Stimulated activated CD4-positive, alpha-beta T cell treated with anti-CD3 and anti-CD28 coated beads, Interleukin-1b, Interleukin-23, amount 100 ng/mL, for 48 hours (primary cell): ENCODE measurements around the gene PIGBOS1.
A peak's percentile ranks its signal among the peaks of the same experiment; 100 is the strongest.
"Not testable (repeated sequence)": the region's sequence is repeated elsewhere in the genome, so short reads cannot be mapped to it uniquely, and the experiment has no call there.

Experiments used
- DNase-seq: peaks from one replicate; pipeline ENCODE4 v3.0.0-alpha.2; 2020

PIGBOS1 gene

DNA sequence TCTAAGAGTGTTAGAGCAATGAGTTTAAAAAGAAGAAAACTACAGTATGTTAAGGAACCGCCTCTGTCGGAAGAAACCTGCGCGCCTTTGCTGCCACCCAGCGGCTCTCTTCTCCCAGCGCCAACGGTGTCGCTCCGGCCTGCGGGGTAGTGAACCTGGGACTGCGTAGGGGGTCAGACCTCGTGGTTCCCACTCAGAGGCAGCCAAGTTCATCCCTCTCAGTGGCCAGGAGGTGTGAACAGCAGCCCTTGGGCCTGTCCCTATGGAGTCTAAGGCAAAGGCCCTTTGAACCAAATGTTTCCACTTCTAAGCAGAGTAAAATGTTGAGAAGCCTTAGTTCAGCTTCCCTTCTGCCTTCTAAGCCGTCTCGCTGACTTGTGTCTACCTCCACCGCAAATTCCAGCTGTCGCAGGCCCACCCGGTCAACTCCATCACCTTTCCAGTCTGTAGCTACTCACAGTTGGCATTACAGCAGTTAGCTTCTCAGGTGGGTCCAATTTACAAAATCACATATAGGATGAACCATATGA is 28.3 kb downstream of the PIGBOS1 start:
- DNase-seq, result peak; percentile 86

GRCh38 chr15:55289746-55290527 is 29.0 kb downstream of the PIGBOS1 start, which contains the start of gene RAB27A:
TSS of gene RAB27A (minus strand) at chr15:55289813. CDS start at chr15:55234934, 54,879 bp downstream.
- DNase-seq, result peak; percentile 84

DNA sequence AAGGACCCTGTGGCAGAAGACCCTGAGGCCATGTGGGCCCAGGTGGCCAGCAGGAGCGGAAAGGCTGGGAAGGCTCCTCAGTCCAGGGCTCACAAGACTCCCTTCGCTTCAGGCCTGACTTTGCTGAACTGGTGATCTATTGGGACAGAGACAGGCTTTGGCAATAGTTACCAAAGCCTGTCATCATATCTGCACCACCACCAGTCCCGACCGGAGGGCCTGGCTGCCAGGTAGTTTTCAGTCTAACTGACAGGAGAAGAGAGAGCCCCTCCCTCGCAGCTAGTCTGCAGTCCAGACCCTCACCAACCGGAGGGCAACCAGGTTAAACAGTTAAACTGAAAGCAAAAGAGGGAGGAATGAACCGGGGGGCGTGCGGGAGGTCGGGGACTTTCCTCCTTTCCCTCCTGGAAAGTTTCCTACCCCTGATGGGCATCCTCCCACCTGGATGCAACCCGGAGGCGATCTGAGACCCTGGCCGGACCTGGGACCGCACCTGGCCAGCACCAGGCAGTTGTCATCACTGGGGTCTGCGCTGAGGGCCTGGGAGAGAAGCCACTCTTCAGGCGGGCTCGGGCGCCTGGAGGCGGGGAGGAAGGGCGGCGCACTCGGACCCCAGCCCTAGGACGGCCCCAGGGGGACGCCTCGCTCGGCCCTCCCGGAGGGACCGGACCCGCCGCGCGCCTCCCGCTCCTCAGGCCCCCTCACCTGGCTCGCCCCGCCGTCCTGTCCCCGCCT is 29.7 kb downstream of the PIGBOS1 start:
- DNase-seq, result peak; percentile 56

- no peak for DNase-seq
Observed at GRCh38 chr15:55288006-55288717, 30.8 kb downstream of the PIGBOS1 start.

- not testable (repeated sequence) for DNase-seq
Observed at GRCh38 chr15:55286442-55287189, 32.3 kb downstream of the PIGBOS1 start.

DNA sequence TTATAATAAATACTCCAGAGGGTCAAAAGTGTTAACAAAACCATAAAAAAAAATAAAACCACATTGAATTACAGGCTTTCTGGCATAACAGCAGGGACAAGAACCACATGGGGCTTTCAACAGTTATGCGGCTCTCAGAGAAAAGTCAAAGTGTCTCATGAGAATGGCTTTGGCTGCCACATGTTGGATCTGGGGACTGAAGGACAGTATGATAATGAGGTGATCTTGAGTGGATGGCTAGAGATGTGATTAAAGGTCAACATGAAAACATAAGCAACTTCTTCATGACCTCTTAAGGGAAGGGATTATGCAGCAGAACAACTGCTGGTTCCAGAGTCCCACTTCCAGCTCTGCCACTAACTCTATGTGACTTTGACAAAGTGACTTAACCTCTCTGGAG is 34.5 kb downstream of the PIGBOS1 start:
- no peak for DNase-seq

GRCh38 chr15:55283379-55284147 is 35.4 kb downstream of the PIGBOS1 start:
- DNase-seq, result no peak

GRCh38 chr15:55282284-55282833 is 36.6 kb downstream of the PIGBOS1 start:
- no peak for DNase-seq

- no peak for DNase-seq
Observed at GRCh38 chr15:55281517-55282228, 37.2 kb downstream of the PIGBOS1 start.

DNA sequence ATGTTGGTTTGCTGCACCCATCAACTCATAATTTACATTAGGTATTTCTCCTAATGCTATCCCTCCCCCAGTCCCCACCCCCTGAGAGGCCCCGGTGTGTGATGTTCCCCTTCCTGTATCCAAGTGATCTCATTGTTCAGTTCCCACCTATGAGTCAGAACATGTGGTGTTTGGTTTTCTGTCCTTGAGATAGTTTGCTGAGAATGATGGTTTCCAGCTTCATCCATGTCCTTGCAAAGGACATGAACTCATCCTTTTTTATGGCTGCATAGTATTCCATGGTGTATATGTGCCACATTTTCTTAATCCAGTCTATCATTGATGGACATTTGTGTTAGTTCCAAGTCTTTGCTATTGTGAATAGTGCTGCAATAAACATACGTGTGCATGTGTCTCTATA is 38.3 kb downstream of the PIGBOS1 start:
- peak; percentile 48 for DNase-seq

GRCh38 chr15:55279746-55280351 is 39.1 kb downstream of the PIGBOS1 start:
- DNase-seq, result peak; percentile 71

DNA sequence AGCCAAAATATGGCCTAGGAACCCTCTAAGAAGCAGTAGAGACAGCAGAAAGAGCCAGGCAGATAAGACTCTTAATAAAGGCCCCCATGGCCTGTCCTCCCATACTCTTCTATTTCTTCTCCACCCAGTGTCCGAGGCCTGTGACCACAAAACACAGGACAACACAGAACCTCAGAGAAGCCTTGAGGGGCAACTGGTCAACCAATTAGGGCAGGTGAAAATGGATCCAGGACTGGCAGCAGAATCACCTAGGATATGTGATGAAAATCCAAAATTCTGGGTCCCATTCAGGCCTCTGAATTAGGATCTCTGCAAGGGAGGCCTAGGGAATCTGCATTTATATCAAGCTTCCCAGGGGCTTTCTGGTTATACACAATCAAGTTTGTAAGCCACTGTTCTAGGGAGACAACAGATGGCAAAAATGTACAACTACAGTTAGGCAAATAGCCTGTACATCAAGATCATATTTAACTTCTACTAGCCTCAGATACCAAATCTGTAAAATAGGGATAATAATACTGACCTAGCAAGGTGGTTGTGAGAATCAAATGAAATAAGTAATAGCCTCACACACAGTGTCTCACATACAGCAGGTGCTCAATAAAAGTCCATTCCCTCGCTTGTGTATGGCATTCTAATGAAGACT is 39.7 kb downstream of the PIGBOS1 start:
- DNase-seq, result no peak

DNA sequence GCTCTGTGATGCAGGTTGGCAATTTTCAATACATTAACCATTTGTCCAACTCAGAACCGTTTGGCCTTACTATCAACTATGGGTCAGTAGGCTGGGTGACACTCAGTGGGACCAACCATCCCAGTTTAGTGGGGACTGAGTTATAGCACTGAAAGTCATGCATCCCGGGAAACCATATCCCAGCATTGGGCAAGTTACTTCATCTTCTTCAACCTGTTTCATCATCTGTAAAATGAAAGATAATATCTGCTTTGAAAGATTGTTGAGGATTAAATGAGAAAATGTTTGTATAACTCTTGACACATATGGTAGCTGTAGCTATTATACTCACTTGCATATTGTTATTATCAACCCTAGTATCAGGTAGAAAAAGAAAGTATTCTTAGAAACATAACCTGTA is 41.2 kb downstream of the PIGBOS1 start:
- DNase-seq, result no peak

GRCh38 chr15:55277116-55277564 is 41.8 kb downstream of the PIGBOS1 start:
- DNase-seq, result peak; percentile 69

DNA sequence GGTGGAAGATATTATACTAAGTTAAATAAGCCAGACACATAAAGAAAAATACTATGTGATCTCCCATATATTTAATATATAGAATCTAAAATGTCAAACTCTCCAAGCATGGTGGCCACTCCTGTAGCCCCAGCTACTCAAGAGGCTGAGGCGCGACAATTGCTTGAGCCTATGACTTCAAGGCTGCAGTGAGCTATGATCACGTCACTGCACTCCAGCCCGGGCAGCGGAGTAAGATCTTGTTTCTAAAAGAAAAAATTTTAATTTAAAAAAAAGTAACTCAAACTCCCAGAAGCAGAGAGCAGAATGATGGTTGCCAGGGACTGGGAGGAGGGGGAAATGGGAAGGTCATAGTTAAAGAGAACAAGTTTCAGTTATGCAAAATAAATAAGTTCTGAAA is 42.6 kb downstream of the PIGBOS1 start:
- no peak for DNase-seq

DNA sequence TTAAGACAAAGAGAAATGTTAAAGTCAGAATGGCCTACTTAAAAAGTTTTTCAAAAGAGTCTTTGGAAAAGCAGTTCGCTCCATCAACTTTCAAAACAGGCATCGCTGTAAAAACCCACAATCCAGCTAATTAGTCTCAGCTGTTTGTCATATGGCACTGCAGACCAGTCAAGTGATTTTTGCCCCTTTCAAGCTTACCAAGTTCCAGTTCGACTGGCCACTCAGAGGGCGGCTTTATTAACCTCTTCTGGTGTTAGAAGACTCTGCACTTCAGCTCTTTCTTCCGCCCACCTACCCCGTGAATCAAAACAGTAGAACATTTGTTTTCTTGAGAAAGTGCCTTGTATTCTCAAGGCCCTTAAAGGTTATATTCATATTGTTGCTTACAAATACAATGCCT is 48.6 kb downstream of the PIGBOS1 start:
- DNase-seq, result no peak

DNA sequence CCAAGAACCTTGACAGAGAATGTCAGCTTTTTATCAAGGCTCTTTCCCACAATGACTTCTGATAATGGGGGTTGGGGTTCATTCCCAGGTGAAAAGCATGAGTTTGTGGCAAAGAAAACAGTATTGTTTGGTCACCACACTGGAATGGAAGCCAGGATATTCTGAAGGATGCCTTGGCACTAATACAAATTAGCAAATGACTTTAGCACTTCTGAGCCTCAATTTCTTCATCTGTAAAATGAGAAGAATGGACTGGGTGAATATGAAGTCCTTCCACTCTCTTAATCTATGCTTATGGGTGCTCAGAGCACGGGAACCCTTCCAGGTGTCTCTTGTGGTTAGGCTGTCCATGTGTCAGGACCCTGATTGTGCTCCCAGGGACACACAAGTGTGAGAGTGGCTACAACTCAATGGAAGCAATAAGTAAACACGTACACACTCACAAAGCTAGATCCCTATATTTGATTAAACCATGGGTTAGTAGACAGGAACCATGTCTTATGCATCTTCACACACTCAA is 50.7 kb downstream of the PIGBOS1 start:
- no peak for DNase-seq

DNA sequence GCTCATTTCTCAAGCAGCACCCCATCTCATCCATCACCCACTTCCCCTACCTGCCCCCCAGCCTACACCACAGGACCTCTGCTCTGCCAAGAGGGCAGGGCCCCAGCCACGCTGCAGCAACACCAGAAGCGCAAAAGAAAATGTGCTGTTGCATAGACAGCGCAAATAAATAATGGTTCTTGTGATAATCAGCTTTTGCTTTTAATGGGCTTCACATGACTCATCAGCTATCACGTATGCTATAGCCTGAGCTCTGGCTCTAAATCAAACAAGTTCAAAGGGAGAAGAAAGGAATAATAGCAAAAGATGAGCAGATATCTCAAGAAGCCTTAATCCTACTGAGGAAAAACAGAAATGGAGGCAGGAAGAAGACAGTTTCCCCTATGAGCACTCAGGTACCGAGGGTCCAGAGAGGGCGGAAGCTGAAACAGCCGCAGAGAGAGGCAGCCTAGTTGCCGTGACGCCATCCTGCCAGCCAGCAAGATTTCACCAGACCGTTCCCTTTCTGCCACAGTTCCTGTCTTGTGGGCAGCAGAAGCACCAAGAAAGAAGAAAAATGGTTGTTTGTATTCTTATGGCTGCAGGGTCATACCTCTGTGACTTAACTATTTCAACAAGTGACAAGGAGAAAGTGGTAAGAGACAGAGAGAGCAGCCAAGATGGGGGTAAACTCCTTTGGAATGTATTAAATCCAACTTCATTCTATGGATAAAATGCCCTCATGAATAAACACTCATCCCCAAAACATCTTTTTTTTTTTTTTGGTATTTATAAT is 51.3 kb downstream of the PIGBOS1 start:
- DNase-seq, result peak; percentile 63
